Ectodermal cell (in vitro differentiated cells): ENCODE data around the gene DTL.

ENCODE experiments used
- H3K27ac ChIP-seq: 2 replicates; pipeline ENCODE4 v1.7.0; 2013; ENCODE audit warnings: mild to moderate bottlenecking, low read depth, low read length; ENCODE audit not compliant: insufficient read depth, poor library complexity, severe bottlenecking
- H3K27me3 ChIP-seq: 2 replicates; pipeline ENCODE4 v1.7.0; 2013; ENCODE audit warnings: mild to moderate bottlenecking, low read length; ENCODE audit not compliant: insufficient read depth, control insufficient read depth, poor library complexity, severe bottlenecking
- H3K36me3 ChIP-seq: one replicate; pipeline ENCODE4 v1.7.0; 2013; ENCODE audit warnings: low read length; ENCODE audit not compliant: control insufficient read depth, insufficient read depth
- H3K4me1 ChIP-seq: one replicate; pipeline ENCODE4 v1.7.0; 2013; ENCODE audit warnings: low read length; ENCODE audit not compliant: control insufficient read depth, insufficient read depth
- H3K4me3 ChIP-seq: 2 replicates; pipeline ENCODE4 v1.7.0; 2013; ENCODE audit warnings: low read depth, low read length, control low read depth; ENCODE audit not compliant: insufficient read depth
- H3K9me3 ChIP-seq: 2 replicates; pipeline ENCODE4 v1.7.0; 2013; ENCODE audit warnings: mild to moderate bottlenecking, low read length, moderate library complexity; ENCODE audit not compliant: control insufficient read depth
- WGBS, 2 experiments: methylation state at CpG; one replicate each; pipeline ENCODE4 v1.1.7; 2013; ENCODE audit warnings: missing lambda C conversion rate in 2 of 2; 5-methylcytosine and 5-hydroxymethylcytosine counted together

Gene DTL

DNA sequence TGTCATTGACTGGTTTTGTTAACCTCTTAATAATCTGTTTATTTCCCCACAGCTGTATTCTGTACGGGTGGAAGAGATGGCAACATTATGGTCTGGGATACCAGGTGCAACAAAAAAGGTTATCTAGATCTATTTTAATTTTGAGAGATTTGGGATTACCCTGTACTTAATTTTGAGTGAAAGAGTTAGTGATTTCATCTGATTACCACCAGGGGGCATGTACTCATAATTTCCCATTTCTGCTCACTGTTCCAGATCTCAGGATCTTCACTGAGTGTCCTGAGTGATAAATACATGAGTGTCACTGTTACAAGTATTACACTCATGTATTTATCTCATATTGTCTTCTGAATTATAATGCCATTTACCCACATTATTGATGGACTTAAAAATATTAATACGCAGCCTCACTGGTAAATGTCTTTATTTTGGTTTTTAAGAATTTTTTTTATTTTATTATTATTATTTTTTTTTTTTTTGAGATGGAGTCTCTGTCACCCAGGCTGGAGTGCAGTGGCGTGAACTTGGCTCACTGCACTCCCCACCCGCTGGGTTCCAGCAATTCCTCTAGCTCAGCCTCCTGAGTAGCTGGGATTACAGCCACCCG lies 27.4 kb downstream of the DTL start:
- Histone ChIP-seq H3K27ac (no peak overlapping the region), H3K9me3 (no peaks in the 10 kb centered on the region), H3K27me3 (no peaks in the 10 kb centered on the region), H3K4me1 (no peaks in the 10 kb centered on the region), H3K36me3 (peaks cover 22% of the 10 kb centered on the region), H3K4me3 (no peak overlapping the region)
- 87 to 94% methylated on average over 4 of the region's 5 CpGs for WGBS, 2 experiments

DNA sequence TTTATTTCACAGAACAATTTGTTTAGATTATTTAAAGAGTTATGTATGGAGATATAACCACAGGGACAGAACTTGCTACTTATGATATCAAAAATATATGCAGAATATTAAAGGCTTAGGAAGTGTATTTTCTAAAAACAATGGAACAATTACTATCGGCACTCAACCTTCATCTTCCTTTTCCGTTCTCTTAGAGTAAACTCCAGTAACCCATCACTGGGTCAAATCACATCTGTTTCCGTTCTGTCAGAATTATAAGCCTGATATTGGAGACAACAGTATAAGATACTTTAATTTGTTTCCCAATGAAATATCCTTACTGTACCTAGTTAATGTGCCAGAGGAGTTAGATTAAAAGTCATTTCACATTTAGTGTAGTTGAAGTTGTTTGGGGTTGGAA lies 32.2 kb downstream of the DTL start:
- Histone ChIP-seq H3K27ac (no peak overlapping the region), H3K4me3 (no peak overlapping the region), H3K27me3 (no peaks in the 10 kb centered on the region), H3K9me3 (no peaks in the 10 kb centered on the region), H3K36me3 (peaks cover 36% of the 10 kb centered on the region), H3K4me1 (no peaks in the 10 kb centered on the region)
- WGBS, 2 experiments = 88 to 93% methylated on average over 2 to 3 of the region's 3 CpGs

DNA sequence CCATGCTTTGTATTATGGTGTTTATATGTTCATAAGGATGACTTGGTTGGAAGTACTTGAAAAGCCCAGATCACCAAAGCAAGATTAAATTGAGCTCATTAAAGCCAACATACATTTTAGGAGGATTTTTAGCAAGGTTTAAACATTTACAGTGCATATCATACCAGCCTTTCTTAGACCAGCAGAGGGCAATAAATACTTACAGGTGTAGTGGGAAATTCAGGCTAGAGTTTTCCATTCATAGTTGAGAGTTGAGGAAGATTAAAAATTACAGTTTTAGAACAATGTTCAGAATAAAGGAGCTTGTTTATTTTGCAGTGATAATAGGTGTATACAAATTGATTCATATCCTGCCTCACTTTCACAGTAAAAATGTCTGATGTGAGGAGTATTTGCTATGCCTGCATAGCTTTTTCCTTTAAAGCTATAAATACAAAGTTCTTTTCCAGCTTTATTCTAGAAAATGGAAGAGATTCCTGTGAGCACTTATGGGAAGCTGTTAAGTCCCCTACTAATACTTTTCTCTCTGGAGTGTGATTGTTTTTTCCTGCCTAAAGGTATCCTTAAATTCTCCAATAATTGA lies 35.3 kb downstream of the DTL start:
- H3K4me3 ChIP-seq = no peak overlapping the region
- peaks cover 26% of the 10 kb centered on the region for H3K36me3 ChIP-seq
- H3K9me3 ChIP-seq = no peaks in the 10 kb centered on the region

DNA sequence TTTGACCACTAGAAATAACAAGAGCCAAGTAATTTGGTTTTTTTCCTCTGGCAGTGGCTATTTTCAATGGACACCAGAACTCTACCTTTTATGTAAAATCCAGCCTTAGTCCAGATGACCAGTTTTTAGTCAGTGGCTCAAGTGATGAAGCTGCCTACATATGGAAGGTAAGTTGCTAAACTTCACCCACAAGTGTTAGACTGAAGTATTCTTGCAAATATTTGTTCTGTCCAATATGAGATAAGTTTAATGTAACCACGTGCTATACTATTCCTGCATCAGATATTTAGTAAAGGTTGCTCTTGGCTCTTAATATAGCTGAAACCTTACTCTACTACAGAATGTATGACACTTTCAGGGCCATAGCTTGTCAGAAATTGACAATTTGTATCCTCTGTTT lies 36.5 kb downstream of the DTL start:
- no peak overlapping the region for H3K27ac ChIP-seq
- H3K4me3 ChIP-seq = no peak overlapping the region
- H3K27me3 ChIP-seq = no peaks in the 10 kb centered on the region
- no peaks in the 10 kb centered on the region for H3K9me3 ChIP-seq
- H3K4me1 ChIP-seq = no peaks in the 10 kb centered on the region
- H3K36me3 ChIP-seq = peaks cover 23% of the 10 kb centered on the region
- WGBS, 2 experiments = 92% methylated on average over 1 of the region's 1 CpG; no CpG with 5 or more reads in 1 of the 2 experiments

More for the DNA sequence above, 35.3 kb downstream of the DTL start:
- H3K4me1 ChIP-seq = no peaks in the 10 kb centered on the region
- H3K27ac ChIP-seq = no peak overlapping the region
- no peaks in the 10 kb centered on the region for H3K27me3 ChIP-seq

DNA sequence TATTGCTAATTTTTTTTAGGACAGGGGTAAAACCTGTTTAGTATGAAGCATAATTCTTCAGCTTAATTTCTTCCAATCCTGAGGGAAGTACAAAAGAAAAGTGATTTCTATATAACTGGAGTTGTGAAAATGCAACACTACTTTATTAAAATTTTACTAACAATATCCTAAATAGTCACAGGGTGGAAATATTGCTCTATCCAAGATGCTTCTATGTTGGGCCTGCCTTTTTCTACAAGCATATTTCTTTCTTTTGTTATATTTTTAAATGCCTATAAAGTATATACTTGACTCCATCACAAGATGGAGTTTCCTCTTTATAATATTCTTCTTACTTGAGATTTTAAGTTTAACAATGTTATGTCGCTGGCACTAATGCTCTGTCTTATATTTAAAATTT lies 37.9 kb downstream of the DTL start:
- Histone ChIP-seq H3K36me3 (peaks cover 20% of the 10 kb centered on the region), H3K4me1 (no peaks in the 10 kb centered on the region), H3K27ac (no peak overlapping the region), H3K27me3 (no peaks in the 10 kb centered on the region), H3K9me3 (no peaks in the 10 kb centered on the region), H3K4me3 (no peak overlapping the region)
- 100% methylated on average over 1 of the region's 1 CpG; no CpG with 5 or more reads in 1 of the 2 experiments for WGBS, 2 experiments

DNA sequence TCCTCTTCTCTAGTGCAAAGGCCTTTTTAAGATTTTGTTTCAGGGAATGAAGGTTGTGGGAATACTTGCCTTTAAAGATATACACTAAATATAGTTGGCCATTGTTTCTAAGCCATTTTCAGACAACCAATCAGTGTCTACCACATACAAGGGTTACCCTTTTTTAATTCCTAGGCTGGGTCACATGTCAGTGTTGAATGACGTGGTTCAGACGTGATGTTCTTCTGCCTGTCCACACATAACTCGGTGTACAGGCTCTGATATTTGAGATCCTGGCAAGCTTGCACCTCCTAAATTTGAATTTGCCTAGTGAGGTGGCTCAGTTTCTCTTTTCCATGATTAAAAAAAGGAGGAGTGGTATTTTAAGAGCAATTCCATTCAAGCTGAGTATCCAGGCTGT lies 38.8 kb downstream of the DTL start:
- H3K4me1 ChIP-seq = no peaks in the 10 kb centered on the region
- peaks cover 16% of the 10 kb centered on the region for H3K36me3 ChIP-seq
- H3K9me3 ChIP-seq = no peaks in the 10 kb centered on the region
- no peak overlapping the region for H3K4me3 ChIP-seq
- no peaks in the 10 kb centered on the region for H3K27me3 ChIP-seq
- H3K27ac ChIP-seq = no peak overlapping the region
- WGBS, 2 experiments = 93 to 97% methylated on average over 3 of the region's 3 CpGs

DNA sequence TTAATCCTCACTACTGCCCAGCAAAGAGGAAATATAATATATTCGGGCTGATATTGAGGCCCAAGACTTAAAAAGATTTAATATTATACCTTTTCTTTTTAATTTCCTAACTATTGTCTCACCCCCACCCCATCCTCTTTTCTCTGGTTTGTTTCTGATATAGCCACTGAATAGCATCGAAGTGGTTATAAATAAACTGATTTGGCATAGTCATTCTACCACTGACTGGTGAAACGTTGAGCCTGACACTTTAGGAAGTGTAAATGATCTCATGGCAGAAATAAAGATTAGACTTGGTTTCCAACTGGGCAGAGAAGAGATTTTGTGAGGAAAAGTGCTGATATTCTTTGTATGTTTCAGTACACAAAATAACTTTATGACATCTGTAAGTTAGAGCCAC lies 39.3 kb downstream of the DTL start:
- Histone ChIP-seq H3K4me1 (no peaks in the 10 kb centered on the region), H3K27ac (no peak overlapping the region), H3K36me3 (peaks cover 18% of the 10 kb centered on the region), H3K9me3 (no peaks in the 10 kb centered on the region), H3K27me3 (no peaks in the 10 kb centered on the region), H3K4me3 (no peak overlapping the region)
- 92 to 98% methylated on average over 2 to 3 of the region's 3 CpGs for WGBS, 2 experiments

DNA sequence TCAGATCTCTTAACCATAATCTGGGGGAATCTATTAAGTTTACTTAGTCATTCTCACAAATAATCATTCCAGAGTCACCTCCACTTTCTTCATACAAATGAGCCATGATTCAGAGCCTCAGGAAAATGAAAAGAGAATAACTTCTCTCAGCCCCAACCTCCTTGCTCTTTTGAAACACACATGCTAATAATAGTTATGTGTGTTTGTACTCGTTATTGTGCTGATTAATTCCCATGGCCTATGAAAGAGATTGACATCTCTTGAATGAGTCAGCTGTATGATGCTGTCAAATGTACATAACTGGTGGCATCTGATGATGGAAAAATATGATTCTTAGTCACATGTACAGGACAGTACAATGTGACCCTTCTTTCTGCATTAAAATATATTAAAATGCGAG lies 41.5 kb downstream of the DTL start:
- Histone ChIP-seq H3K4me1 (no peaks in the 10 kb centered on the region), H3K9me3 (no peaks in the 10 kb centered on the region), H3K27ac (no peak overlapping the region), H3K36me3 (peaks cover 22% of the 10 kb centered on the region), H3K27me3 (no peaks in the 10 kb centered on the region), H3K4me3 (no peak overlapping the region)
- 96 to 100% methylated on average over 1 of the region's 2 CpGs for WGBS, 2 experiments

DNA sequence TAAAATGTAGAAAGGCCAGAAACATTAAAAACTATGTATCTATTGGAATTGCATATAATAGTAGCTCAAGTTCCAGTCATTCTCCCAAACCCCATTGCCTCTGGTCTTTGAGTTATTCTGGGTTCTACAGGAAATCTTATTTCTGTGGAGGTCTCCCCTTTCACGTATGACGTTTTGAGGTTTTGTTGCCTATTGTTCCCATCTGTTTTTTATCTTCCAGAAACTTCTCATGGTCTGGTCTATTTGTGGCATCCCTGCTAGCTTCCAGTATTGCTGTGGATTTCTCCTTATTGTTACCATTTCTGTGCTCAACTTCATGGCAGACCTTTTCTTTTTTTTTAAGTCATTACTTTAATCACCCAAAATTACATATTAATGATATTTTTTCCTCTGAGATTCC lies 43.3 kb downstream of the DTL start:
- H3K4me1 ChIP-seq = no peaks in the 10 kb centered on the region
- H3K9me3 ChIP-seq = no peaks in the 10 kb centered on the region
- H3K36me3 ChIP-seq = peaks cover 32% of the 10 kb centered on the region
- no peaks in the 10 kb centered on the region for H3K27me3 ChIP-seq
- H3K4me3 ChIP-seq = no peak overlapping the region
- no peak overlapping the region for H3K27ac ChIP-seq
- 92 to 94% methylated on average over 2 of the region's 2 CpGs for WGBS, 2 experiments

DNA sequence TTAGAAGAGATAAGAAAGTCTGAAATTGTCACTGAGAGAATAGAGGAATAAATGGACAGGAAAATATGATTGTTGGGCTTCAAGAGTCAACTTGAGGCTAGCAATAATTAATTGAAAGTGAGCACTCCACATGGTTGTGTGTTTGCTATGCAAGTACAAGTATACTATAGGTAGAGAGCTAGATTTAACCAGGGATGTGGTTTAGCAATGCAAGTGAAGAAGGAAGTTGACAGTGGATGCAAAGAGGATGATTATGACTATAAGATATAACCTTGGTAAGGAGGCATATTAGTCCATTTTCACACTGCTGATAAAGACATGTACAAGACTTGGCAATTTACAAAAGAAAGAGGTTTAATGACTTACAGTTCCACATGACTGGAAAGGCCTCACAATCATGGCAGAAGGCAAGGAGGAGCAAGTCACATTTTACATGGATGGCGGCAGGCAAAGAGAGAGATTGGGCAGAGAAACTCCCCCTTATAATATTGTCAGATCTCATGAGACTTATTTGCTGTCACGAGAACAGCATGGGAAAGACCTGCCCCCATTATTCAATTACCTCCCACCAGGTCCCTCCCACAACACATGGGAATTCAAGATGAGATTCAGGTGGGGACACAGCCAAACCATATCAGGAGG lies 47.3 kb downstream of the DTL start:
- 96 to 97% methylated on average over 2 of the region's 2 CpGs for WGBS, 2 experiments
- Histone ChIP-seq H3K4me3 (no peak overlapping the region), H3K9me3 (no peaks in the 10 kb centered on the region), H3K36me3 (peaks cover 37% of the 10 kb centered on the region), H3K27ac (no peak overlapping the region), H3K4me1 (no peaks in the 10 kb centered on the region), H3K27me3 (no peaks in the 10 kb centered on the region)
